B cell (primary cell): ENCODE data around the gene WBP1.
"Not testable (repeated sequence)": the region's sequence is repeated elsewhere in the genome, so short reads cannot be mapped to it uniquely, and the experiment has no call there.

Experiments
- EZH2 ChIP-seq: IDR thresholded peaks from 2 replicates; pipeline ENCODE4 v1.6.1; 2012; ENCODE audit warnings: borderline replicate concordance, low read depth, mild to moderate bottlenecking, moderate library complexity, low read length; ENCODE audit not compliant: insufficient read depth, poor library complexity, severe bottlenecking
- TF ChIP-seq, protein P1 (sequence below): fragments of 200-600 bp; IDR thresholded peaks from one replicate; pipeline ENCODE4 v1.8.0; 2022; ENCODE audit warnings: antibody characterized with exemption, mild to moderate bottlenecking

DNA sequence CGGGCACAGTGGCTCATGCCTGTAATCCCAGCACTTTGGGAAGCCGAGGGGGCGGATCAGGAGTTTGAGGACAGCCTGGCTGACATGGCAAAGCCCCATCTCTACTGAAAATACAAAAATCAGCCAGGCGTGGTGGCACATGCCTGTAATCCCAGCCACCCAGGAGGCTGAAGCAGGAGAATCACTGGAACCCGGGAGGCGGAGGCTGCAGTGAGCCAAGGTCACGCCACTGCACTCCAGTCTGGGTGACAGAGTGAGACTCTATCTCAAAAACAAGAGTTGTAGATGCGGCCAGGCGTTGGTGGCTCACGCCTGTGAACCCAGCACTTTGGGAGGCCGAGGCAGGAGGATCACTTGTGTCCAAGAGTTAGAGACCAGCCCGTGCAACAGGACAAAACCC, 12.5 kb downstream of the WBP1 start:
- TF ChIP-seq, protein P1, sequence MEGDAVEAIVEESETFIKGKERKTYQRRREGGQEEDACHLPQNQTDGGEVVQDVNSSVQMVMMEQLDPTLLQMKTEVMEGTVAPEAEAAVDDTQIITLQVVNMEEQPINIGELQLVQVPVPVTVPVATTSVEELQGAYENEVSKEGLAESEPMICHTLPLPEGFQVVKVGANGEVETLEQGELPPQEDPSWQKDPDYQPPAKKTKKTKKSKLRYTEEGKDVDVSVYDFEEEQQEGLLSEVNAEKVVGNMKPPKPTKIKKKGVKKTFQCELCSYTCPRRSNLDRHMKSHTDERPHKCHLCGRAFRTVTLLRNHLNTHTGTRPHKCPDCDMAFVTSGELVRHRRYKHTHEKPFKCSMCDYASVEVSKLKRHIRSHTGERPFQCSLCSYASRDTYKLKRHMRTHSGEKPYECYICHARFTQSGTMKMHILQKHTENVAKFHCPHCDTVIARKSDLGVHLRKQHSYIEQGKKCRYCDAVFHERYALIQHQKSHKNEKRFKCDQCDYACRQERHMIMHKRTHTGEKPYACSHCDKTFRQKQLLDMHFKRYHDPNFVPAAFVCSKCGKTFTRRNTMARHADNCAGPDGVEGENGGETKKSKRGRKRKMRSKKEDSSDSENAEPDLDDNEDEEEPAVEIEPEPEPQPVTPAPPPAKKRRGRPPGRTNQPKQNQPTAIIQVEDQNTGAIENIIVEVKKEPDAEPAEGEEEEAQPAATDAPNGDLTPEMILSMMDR = not testable (repeated sequence)
- TF ChIP-seq EZH2 = not testable (repeated sequence)
